GM23248 (cell line): ENCODE data around the gene PDIA3. TPM values are rescaled to one million over a fixed set of nuclear protein-coding genes. Genes with fewer than 3 reads are reported as not detected.
A peak's percentile ranks its signal among the peaks of the same experiment; 100 is the strongest.
"Not testable (repeated sequence)": the region's sequence is repeated elsewhere in the genome, so short reads cannot be mapped to it uniquely, and the experiment has no call there.

Source experiments
- DNase-seq: peaks from one replicate; pipeline ENCODE4 v3.0.0-alpha.2; 2015
- H2AFZ ChIP-seq: fragments of 200-600 bp; sonication (generic); 2 replicates; pipeline ENCODE4 v1.6.1; 2016; ENCODE audit warnings: antibody characterized with exemption
- H3F3A ChIP-seq: fragments of 200-600 bp; sonication (generic); 2 replicates; pipeline ENCODE4 v1.6.1; 2016; ENCODE audit warnings: mild to moderate bottlenecking, antibody characterized with exemption, mixed run types; ENCODE audit not compliant: insufficient read depth
- H3K27ac ChIP-seq: fragments of 200-600 bp; sonication (generic); 2 replicates; pipeline ENCODE4 v1.5.1; 2016; ENCODE audit warnings: mild to moderate bottlenecking
- H3K27me3 ChIP-seq: fragments of 200-600 bp; sonication (generic); replicated peaks from 2 replicates; pipeline ENCODE4 v1.6.1; 2016; ENCODE audit warnings: mild to moderate bottlenecking; ENCODE audit not compliant: insufficient read depth
- H3K36me3 ChIP-seq: fragments of 200-600 bp; sonication (generic); 2 replicates; pipeline ENCODE4 v1.6.1; 2016; ENCODE audit warnings: low read depth, mild to moderate bottlenecking
- H3K4me1 ChIP-seq: fragments of 200-600 bp; sonication (generic); 2 replicates; pipeline ENCODE4 v1.6.1; 2016; ENCODE audit warnings: mild to moderate bottlenecking; ENCODE audit not compliant: insufficient read depth
- H3K4me2 ChIP-seq: fragments of 200-600 bp; sonication (generic); one replicate; pipeline ENCODE4 v1.6.1; 2016; ENCODE audit warnings: mild to moderate bottlenecking; ENCODE audit not compliant: unreplicated experiment
- H3K4me3 ChIP-seq: fragments of 200-600 bp; sonication (generic); 2 replicates; pipeline ENCODE4 v1.5.1; 2016; ENCODE audit warnings: mild to moderate bottlenecking
- H3K79me2 ChIP-seq: fragments of 200-600 bp; sonication (generic); 2 replicates; pipeline ENCODE4 v1.6.1; 2016; ENCODE audit warnings: mild to moderate bottlenecking; ENCODE audit not compliant: insufficient read depth
- H3K9ac ChIP-seq: fragments of 200-600 bp; sonication (generic); 2 replicates; pipeline ENCODE4 v1.6.1; 2016; ENCODE audit warnings: mild to moderate bottlenecking
- H3K9me2 ChIP-seq: fragments of 200-600 bp; sonication (generic); 2 replicates; pipeline ENCODE4 v1.6.1; 2016; ENCODE audit warnings: mixed run types, mild to moderate bottlenecking, moderate library complexity; ENCODE audit not compliant: insufficient read depth
- H3K9me3 ChIP-seq: fragments of 200-600 bp; sonication (generic); one replicate; pipeline ENCODE4 v1.6.1; 2017; ENCODE audit warnings: low read depth
- H4K20me1 ChIP-seq: fragments of 200-600 bp; sonication (generic); 2 replicates; pipeline ENCODE4 v1.6.0; 2016; ENCODE audit not compliant: insufficient read depth
- EZH2 ChIP-seq: fragments of 200-600 bp; sonication (generic); IDR thresholded peaks from 2 replicates; pipeline ENCODE4 v1.6.1; 2018; ENCODE audit warnings: antibody characterized with exemption, mild to moderate bottlenecking; ENCODE audit not compliant: insufficient read depth, poor library complexity, severe bottlenecking
- EZH2phosphoT487 ChIP-seq: fragments of 200-600 bp; sonication (generic); IDR thresholded peaks from 2 replicates; pipeline ENCODE4 v1.6.1; 2018; ENCODE audit warnings: antibody characterized with exemption, moderate library complexity, mild to moderate bottlenecking, low read depth; ENCODE audit not compliant: insufficient read depth
- WGBS, 2 experiments: methylation state at CpG; one replicate each; pipeline ENCODE4 v1.1.6; 2015 to 2017; ENCODE audit warnings: low lambda C conversion rate in 2 of 2, low coverage in 1 of 2; ENCODE audit errors: missing lambda C conversion rate in 2 of 2; 5-methylcytosine and 5-hydroxymethylcytosine counted together
- in situ Hi-C: fragments of 300-500 bp; cut with MboI; formaldehyde crosslinking; loops from 2 replicates; pipeline ENCODE4 v1.15.0; 2020
- polyA plus RNA-seq: library from polyadenylated mRNA; unstranded; fragments of >200 nt; fragmentation: Nextera tagmentation; extraction: Ambion mirVana; gene quantifications from 2 replicates; pipeline ENCODE4 v1.2.1, GENCODE V29; 2016
- total RNA-seq: library from RNA; depleted of rRNA; stranded (reverse); fragments of >200 nt; shearing (Covaris generic); gene quantifications from 2 replicates; pipeline ENCODE4 v1.2.3, GENCODE V29; 2014; rRNA removed

The PDIA3 gene
- total RNA-seq = 215 and 224 TPM in 2 replicates
- 1,087 and 1,111 TPM in 2 replicates for polyA plus RNA-seq

GRCh38 chr15:43746245-43746902 is at the start of gene PDIA3:
TSS of gene PDIA3 (plus strand) at chr15:43746438. CDS start at chr15:43746540, 102 bp downstream.
- H3K9me3 ChIP-seq, H3F3A ChIP-seq, H4K20me1 ChIP-seq, H3K27me3 ChIP-seq, H3K36me3 ChIP-seq, H3K9me2 ChIP-seq, in situ Hi-C loops: not testable (repeated sequence)
- DNase-seq = peak; percentile 95
- Histone ChIP-seq H2AFZ (peak within 1 kb of the TSS; percentile 75), H3K27ac (peak within 1 kb of the TSS; percentile 95), H3K79me2 (peaks cover 57% of the 10 kb centered on the region), H3K4me1 (peaks cover 21% of the 10 kb centered on the region), H3K4me3 (peak within 1 kb of the TSS; percentile 92), H3K4me2 (peak within 1 kb of the TSS; percentile 95), H3K9ac (peak within 1 kb of the TSS; percentile 98)
- WGBS, 2 experiments = 1 to 4% methylated on average over 75 to 81 of the region's 84 CpGs

GRCh38 chr15:43702174-43702573 is 44.1 kb upstream of the PDIA3 start:
- Histone ChIP-seq H3K9me2 (no peaks in the 10 kb centered on the region), H4K20me1 (no peaks in the 10 kb centered on the region), H3K9ac (no peak overlapping the region), H3K4me3 (no peak overlapping the region), H3K79me2 (no peaks in the 10 kb centered on the region), H2AFZ (no peak overlapping the region), H3K27ac (no peak overlapping the region), H3F3A (no peaks in the 10 kb centered on the region), H3K36me3 (no peaks in the 10 kb centered on the region), H3K9me3 (no peaks in the 10 kb centered on the region), H3K4me1 (no peaks in the 10 kb centered on the region), H3K27me3 (no peaks in the 10 kb centered on the region; the same call in 1 of the 2 replicates), H3K4me2 (no peak overlapping the region)
- TF ChIP-seq EZH2phosphoT487 (no peak), EZH2 (no peak)
- DNase-seq = no peak
- WGBS, 2 experiments = 58 to 59% methylated on average over 7 of the region's 7 CpGs
- in situ Hi-C loops = no loop called here

DNA sequence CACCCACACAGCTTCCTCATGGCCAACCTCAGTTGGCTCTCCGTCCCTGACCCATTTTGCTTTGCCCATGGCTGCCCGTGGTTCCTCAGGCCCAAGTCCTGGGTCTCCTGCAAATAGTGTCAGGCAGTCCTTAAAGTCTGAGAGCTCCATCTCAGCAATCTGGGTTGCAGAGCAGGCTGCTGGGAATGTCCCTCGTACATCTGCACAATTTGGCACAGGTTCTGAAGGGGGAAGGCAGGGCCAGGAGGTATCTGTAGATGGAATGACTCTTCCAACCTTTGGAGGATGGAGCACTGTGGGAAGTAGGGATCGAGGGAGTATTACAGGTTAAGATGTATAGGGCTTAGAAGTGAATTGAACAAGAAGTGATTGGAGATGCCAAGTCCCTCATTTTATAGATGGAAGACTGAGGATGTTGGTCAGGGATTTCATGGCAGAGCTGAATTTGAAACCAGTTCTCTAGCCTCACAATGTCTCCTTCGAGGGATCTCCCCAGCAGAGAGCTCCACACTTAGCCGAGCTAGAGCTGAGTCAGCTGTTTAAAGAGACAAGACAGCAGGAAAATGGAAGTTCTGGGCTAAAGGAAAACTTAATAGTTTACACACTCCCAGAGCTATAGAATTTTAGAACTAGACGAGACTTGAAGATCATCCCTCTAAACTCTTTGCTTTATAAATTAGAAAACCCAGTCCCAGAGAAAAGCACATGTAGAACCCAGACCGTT is 43.4 kb upstream of the PDIA3 start:
- in situ Hi-C loops = no loop called here
- Histone ChIP-seq H3K27me3 (no peaks in the 10 kb centered on the region; the same call in 1 of the 2 replicates), H3K79me2 (no peaks in the 10 kb centered on the region), H3K9ac (no peak overlapping the region), H3K9me2 (no peaks in the 10 kb centered on the region), H3K4me1 (no peaks in the 10 kb centered on the region), H3K36me3 (no peaks in the 10 kb centered on the region), H2AFZ (no peak overlapping the region), H3K27ac (no peak overlapping the region), H3F3A (no peaks in the 10 kb centered on the region), H3K4me3 (no peak overlapping the region), H3K4me2 (no peak overlapping the region), H3K9me3 (no peaks in the 10 kb centered on the region), H4K20me1 (no peaks in the 10 kb centered on the region)
- whole genome bisulfite sequencing, 2 experiments = 25 to 26% methylated on average over 8 of the region's 8 CpGs
- TF ChIP-seq EZH2phosphoT487 (no peak), EZH2 (no peak)
- DNase-seq = no peak

- H4K20me1 ChIP-seq, H3K79me2 ChIP-seq, H3K4me2 ChIP-seq, H3K9me2 ChIP-seq, H2AFZ ChIP-seq, DNase-seq, H3K4me1 ChIP-seq, in situ Hi-C loops, H3K27me3 ChIP-seq, H3K9ac ChIP-seq, H3K9me3 ChIP-seq, H3K27ac ChIP-seq, H3F3A ChIP-seq, H3K4me3 ChIP-seq, H3K36me3 ChIP-seq: not testable (repeated sequence)
- WGBS, 2 experiments = 43 to 48% methylated on average over 2 to 3 of the region's 12 CpGs
Observed at GRCh38 chr15:43710431-43711131, 35.7 kb upstream of the PDIA3 start.
